Liver (tissue), 9 donors: Measurements from ENCODE around the gene GABRB1. TPM values are rescaled to one million over a fixed set of nuclear protein-coding genes. Genes with fewer than 3 reads are reported as not detected.

ENCODE experiments used
- DNase-seq: peaks from one replicate; pipeline ENCODE4 v3.0.0-alpha.2; 2017; ENCODE audit warnings: low spot score
- H3K27ac ChIP-seq, 2 donors: one replicate each; pipeline ENCODE4 v1.7.0; 2013; ENCODE audit warnings: inconsistent platforms in 2 of 2, low read length in 2 of 2, control low read depth in 1 of 2, low read depth in 1 of 2, mild to moderate bottlenecking in 1 of 2
- H3K27me3 ChIP-seq, 4 donors: one replicate each; pipeline versions ENCODE4 v1.6.1 to v1.7.0; 2013; ENCODE audit warnings: low read length in 3 of 4, inconsistent platforms in 1 of 4, mild to moderate bottlenecking in 1 of 4, moderate library complexity in 1 of 4; ENCODE audit not compliant: control insufficient read depth in 4 of 4, insufficient read depth in 4 of 4
- H3K36me3 ChIP-seq, 4 donors: one replicate each; pipeline versions ENCODE4 v1.6.1 to v1.7.0; 2013; ENCODE audit warnings: low read length in 3 of 4, mild to moderate bottlenecking in 3 of 4, low read depth in 1 of 4, moderate library complexity in 1 of 4; ENCODE audit not compliant: control insufficient read depth in 4 of 4, insufficient read depth in 3 of 4
- H3K4me1 ChIP-seq, 4 donors: one replicate each; pipeline versions ENCODE4 v1.6.1 to v1.7.0; 2013; ENCODE audit warnings: low read length in 3 of 4, mild to moderate bottlenecking in 3 of 4, moderate library complexity in 1 of 4; ENCODE audit not compliant: control insufficient read depth in 4 of 4, insufficient read depth in 4 of 4
- H3K4me3 ChIP-seq, 3 donors: one replicate each; pipeline versions ENCODE4 v1.6.1 to v1.7.0; 2013; ENCODE audit warnings: low read length in 3 of 3, control low read depth in 1 of 3, low read depth in 1 of 3, mild to moderate bottlenecking in 1 of 3
- H3K9ac ChIP-seq, 2 donors: one replicate each; pipeline ENCODE4 v1.7.0; 2013; ENCODE audit warnings: low read length in 2 of 2, mild to moderate bottlenecking in 2 of 2, moderate library complexity in 2 of 2, control low read depth in 1 of 2, low read depth in 1 of 2
- H3K9me3 ChIP-seq, 4 donors: one replicate each; pipeline versions ENCODE4 v1.6.1 to v1.7.0; 2013; ENCODE audit warnings: low read length in 3 of 4; ENCODE audit not compliant: control insufficient read depth in 4 of 4
- CTCF ChIP-seq: fragments of 150-350 bp; IDR thresholded peaks from 2 replicates; pipeline ENCODE4 v1.5.1; 2017; ENCODE audit warnings: improper control_type of control experiment, low read depth, low read length; ENCODE audit not compliant: missing input control
- EGR1 ChIP-seq, 2 donors: IDR thresholded peaks; 2 replicates each; pipeline ENCODE4 v1.6.1; 2016 to 2018; ENCODE audit warnings: antibody characterized with exemption in 2 of 2, low read depth in 2 of 2
- FOXA1 ChIP-seq: IDR thresholded peaks from 2 replicates; pipeline ENCODE4 v1.6.1; 2016; ENCODE audit warnings: antibody characterized with exemption
- FOXA2 ChIP-seq: IDR thresholded peaks from 2 replicates; pipeline ENCODE4 v1.6.1; 2016; ENCODE audit warnings: antibody characterized with exemption
- GABPA ChIP-seq, 2 donors: IDR thresholded peaks in 1 of 2; conservative IDR thresholded peaks in 1 of 2; 2 replicates each; pipeline ENCODE4 v1.6.1; 2016; ENCODE audit warnings: antibody characterized with exemption in 2 of 2, mild to moderate bottlenecking in 1 of 2, moderate library complexity in 1 of 2
- HNF4A ChIP-seq, 2 donors: conservative IDR thresholded peaks; 2 replicates each; pipeline ENCODE4 v1.6.1; 2016; ENCODE audit warnings: antibody characterized with exemption in 2 of 2, mild to moderate bottlenecking in 2 of 2
- HNF4G ChIP-seq: IDR thresholded peaks from 2 replicates; pipeline ENCODE4 v1.6.1; 2016; ENCODE audit warnings: antibody characterized with exemption
- MAX ChIP-seq: IDR thresholded peaks from 2 replicates; pipeline ENCODE4 v1.6.1; 2016; ENCODE audit warnings: antibody characterized with exemption
- NR2F2 ChIP-seq: IDR thresholded peaks from 2 replicates; pipeline ENCODE4 v1.6.1; 2016; ENCODE audit warnings: antibody characterized with exemption
- SP1 ChIP-seq: IDR thresholded peaks from 2 replicates; pipeline ENCODE4 v1.6.1; 2018; ENCODE audit warnings: antibody characterized with exemption, mild to moderate bottlenecking
- TAF1 ChIP-seq: conservative IDR thresholded peaks from 2 replicates; pipeline ENCODE4 v1.6.1; 2016; ENCODE audit warnings: antibody characterized with exemption, mild to moderate bottlenecking
- YY1 ChIP-seq: IDR thresholded peaks from 2 replicates; pipeline ENCODE4 v1.6.1; 2016; ENCODE audit warnings: antibody characterized with exemption, mild to moderate bottlenecking
- ZBTB33 ChIP-seq: IDR thresholded peaks from 2 replicates; pipeline ENCODE4 v1.6.1; 2016; ENCODE audit warnings: antibody characterized with exemption
- WGBS: extraction: QIAGEN DNeasy Blood & Tissue Kit; methylation state at CpG from one replicate; pipeline ENCODE4 v1.1.7; 2013; 5-methylcytosine and 5-hydroxymethylcytosine counted together
- polyA plus RNA-seq, 2 donors: library from polyadenylated mRNA; stranded (reverse) in 1 of 2; unstranded in 1 of 2; fragments of 200-250 nt in 1 of 2; fragments of >200 nt in 1 of 2; fragmentation: Nextera tagmentation in 1 of 2; extraction: Ambion mirVana in 1 of 2; gene quantifications; one replicate each; pipeline versions ENCODE4 v1.2.1 to v1.2.3, GENCODE V29; 2013 to 2015
- total RNA-seq, 2 donors: library from RNA; depleted of rRNA; stranded (reverse); fragments of >200 nt; gene quantifications; one replicate each; pipeline ENCODE4 v1.2.3, GENCODE V29; 2014
- donor health status: healthy.
- donor health status: healthy.
- donor health status: healthy.
- donor health status: healthy.
- donor health status: healthy.

The GABRB1 gene
- total and polyA plus RNA-seq, 4 donors, result 0.17 to 1.3 TPM; not detected in 2

GRCh38 chr4:47045261-47045660 lies 13.9 kb downstream of the GABRB1 start:
- no peak overlapping the region for H3K9ac ChIP-seq
- H3K9me3 ChIP-seq, result no peaks in the 10 kb centered on the region
- no peak for TF ChIP-seq YY1
- 91% methylated on average over 1 of the region's 1 CpG for WGBS
- no peaks in the 10 kb centered on the region for H3K36me3 ChIP-seq
- peaks cover 0 to 3% (median 0%) of the 10 kb centered on the region in 4 donors for H3K27me3 ChIP-seq
- no peaks in the 10 kb centered on the region for H3K4me1 ChIP-seq
- no peak overlapping the region for H3K27ac ChIP-seq
- no peak overlapping the region for H3K4me3 ChIP-seq
- no peak for DNase-seq

- no peak for DNase-seq
- no peak for TF ChIP-seq ZBTB33
- no peak for TF ChIP-seq NR2F2
- no peak for TF ChIP-seq GABPA (IDR thresholded peaks at IDR 0.05 in 1 of 2, conservative IDR thresholded peaks at IDR 0.05 in 1 of 2)
- no peak for TF ChIP-seq TAF1
- no peak for TF ChIP-seq CTCF
- no peak for TF ChIP-seq FOXA1
- no peak for TF ChIP-seq HNF4G
- no peak overlapping the region for H3K27ac ChIP-seq
- no peak overlapping the region for H3K4me3 ChIP-seq
- H3K36me3 ChIP-seq, result no peaks in the 10 kb centered on the region
- H3K27me3 ChIP-seq, result no peaks in the 10 kb centered on the region
- H3K9ac ChIP-seq, result no peak overlapping the region
- H3K4me1 ChIP-seq, result no peaks in the 10 kb centered on the region
- WGBS, result 64% methylated on average over 3 of the region's 3 CpGs
- no peaks in the 10 kb centered on the region for H3K9me3 ChIP-seq
Observed at GRCh38 chr4:47049347-47049746, 18.0 kb downstream of the GABRB1 start.

- H3K4me3 ChIP-seq, result no peak overlapping the region
- no peaks in the 10 kb centered on the region for H3K4me1 ChIP-seq
- 52% methylated on average over 3 of the region's 3 CpGs for WGBS
- H3K27ac ChIP-seq, result no peak overlapping the region
- no peaks in the 10 kb centered on the region for H3K27me3 ChIP-seq
- TF ChIP-seq HNF4A (conservative IDR thresholded peaks at IDR 0.05) (no peak), GABPA (IDR thresholded peaks at IDR 0.05 in 1 of 2, conservative IDR thresholded peaks at IDR 0.05 in 1 of 2) (no peak), EGR1 (IDR thresholded peaks at IDR 0.05; ENCODE audit: low read depth in 2 of 2) (no peak), FOXA1 (no peak), MAX (no peak), NR2F2 (no peak), ZBTB33 (no peak), FOXA2 (no peak), CTCF (no peak), SP1 (no peak)
- H3K9me3 ChIP-seq, result no peaks in the 10 kb centered on the region
- no peak for DNase-seq
- H3K9ac ChIP-seq, result no peak overlapping the region
- H3K36me3 ChIP-seq, result no peaks in the 10 kb centered on the region
Observed at GRCh38 chr4:47050761-47051725, 19.7 kb downstream of the GABRB1 start.
